Activated CD4-positive, alpha-beta T cell treated with anti-CD3 and anti-CD28 coated beads, Interleukin-2, amount 50 U/mL, for 24 hours (primary cell): ENCODE measurements around the gene GNPTAB.

Experiments
- DNase-seq, 2 donors: peaks; one replicate each; pipeline ENCODE4 v3.0.0-alpha.2; 2020; ENCODE audit warnings: low read depth in 1 of 2, low spot score in 1 of 2

The GNPTAB gene

DNA sequence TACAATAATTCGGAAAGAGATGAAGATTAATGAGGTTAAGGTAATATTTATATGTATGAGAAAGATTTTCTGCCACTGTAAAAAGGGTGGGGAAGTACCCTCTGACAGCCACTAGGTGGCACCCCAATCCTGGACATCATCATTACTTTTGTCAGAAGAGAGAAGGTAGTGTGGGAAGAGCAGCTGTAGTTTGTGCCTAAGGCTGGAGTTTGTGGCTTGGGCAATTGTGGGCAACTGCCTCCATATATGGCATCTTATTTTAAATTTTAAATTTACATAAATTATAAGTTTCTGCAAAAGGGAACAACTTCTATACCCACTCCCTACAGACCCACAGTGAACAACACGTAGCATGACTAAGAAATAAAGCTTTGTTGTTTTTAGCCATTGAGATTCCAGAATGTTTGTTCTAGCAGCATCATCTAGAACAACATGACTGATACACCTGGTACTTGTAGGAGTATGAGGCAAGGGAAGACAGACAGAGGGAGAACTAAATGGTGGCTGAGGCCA, 57.1 kb downstream of the GNPTAB start:
- DNase-seq, result peak; percentile 21 to 49

- DNase-seq, result no peak
These were observed 58.6 kb downstream of the GNPTAB start for GRCh38 chr12:101772012-101772775.

GRCh38 chr12:101769865-101770264, 60.9 kb downstream of the GNPTAB start:
- no peak for DNase-seq

DNA sequence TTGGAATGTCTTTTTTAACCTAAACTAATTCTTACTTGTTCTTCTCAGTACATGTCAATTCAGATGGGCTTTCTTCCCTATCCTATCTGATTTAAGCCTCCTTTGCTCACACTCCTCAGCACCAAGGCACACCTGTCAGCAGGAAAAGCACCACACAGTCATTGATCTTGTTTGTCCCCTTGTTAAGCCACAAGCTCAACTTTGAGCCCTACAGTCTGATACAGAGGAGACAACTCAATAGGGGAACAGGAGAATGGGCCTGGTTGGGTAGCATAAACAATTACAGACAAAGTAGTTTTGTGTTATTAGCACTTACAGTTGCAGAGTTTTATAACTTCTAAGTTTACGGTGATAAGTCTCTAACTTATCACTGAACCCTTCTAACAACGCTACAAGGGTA, 62.0 kb downstream of the GNPTAB start:
- DNase-seq, result no peak

- no peak for DNase-seq
These were observed 63.2 kb downstream of the GNPTAB start for GRCh38 chr12:101767537-101767936.

GRCh38 chr12:101764051-101764792, 66.5 kb downstream of the GNPTAB start:
- no peak for DNase-seq

GRCh38 chr12:101763246-101763931, 67.4 kb downstream of the GNPTAB start:
- no peak for DNase-seq

DNA sequence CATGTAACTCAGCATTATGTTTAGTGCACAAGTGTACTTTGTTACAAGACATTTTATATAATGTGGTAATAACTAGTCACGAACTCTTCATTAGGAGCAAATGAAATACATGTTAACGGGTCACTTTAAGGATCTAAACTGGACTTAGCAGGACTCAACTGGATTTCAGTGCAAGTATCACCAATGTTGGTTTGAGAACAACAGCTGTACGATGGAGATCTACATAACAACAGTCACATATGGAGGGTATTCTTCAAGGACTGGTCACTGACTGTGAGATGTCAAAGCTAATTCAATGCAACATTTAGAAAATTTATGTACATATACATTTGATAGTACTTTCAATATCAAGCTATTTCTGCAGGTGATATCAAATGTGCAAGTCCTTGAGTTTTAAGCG, 69.0 kb downstream of the GNPTAB start:
- no peak for DNase-seq

- DNase-seq, result no peak
These were observed 69.4 kb downstream of the GNPTAB start for GRCh38 chr12:101761350-101761749.

GRCh38 chr12:101759396-101760047, 71.2 kb downstream of the GNPTAB start:
- DNase-seq, result peak in 1 of 2 donors; percentile 5

- no peak for DNase-seq
These were observed 80.6 kb downstream of the GNPTAB start for GRCh38 chr12:101750152-101750551.

- no peak for DNase-seq
These were observed 81.1 kb downstream of the GNPTAB start for GRCh38 chr12:101749657-101750056.

- no peak for DNase-seq
These were observed 81.9 kb downstream of the GNPTAB start for GRCh38 chr12:101748907-101749306.

GRCh38 chr12:101747697-101748096, 83.1 kb downstream of the GNPTAB start:
- no peak for DNase-seq

DNA sequence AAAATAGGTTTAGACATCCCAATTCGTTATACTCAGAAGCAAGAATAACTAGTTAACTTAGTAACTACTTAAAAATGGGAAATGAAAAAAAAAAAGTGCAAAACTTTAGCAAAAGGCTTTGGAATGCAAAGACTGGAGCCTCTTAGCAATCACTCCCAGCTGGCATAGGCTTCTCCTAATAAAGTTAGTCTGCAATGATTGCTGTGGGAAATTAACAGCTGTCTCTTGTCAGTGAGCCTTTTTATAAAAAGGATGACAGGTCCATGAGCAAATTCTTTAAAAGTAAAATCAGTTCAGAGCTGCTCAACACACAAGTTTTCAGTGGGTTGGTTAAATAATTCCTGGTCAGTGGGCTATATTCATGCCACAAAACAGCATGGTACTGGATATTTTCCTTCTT, 84.1 kb downstream of the GNPTAB start:
- DNase-seq, result no peak

DNA sequence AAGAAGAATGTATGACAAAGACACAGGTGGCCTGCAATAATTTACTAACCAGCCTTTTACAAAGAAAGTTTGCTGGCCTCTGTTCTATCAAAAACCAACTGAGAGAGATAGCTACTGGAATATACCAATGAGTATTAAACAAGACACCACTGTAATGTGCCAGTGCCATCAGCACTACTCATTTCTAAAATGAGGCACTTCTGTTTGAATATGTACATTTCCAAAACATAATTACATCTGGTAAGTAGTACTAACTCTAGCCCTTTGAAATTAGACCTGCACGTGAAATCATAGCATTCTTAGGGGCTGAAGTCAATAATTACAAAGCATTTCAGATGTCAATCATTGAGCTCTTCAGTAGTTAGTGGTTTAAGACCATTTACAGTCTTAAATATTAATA, 84.6 kb downstream of the GNPTAB start:
- no peak for DNase-seq

- no peak for DNase-seq
These were observed 85.3 kb downstream of the GNPTAB start for GRCh38 chr12:101745481-101745880.

DNA sequence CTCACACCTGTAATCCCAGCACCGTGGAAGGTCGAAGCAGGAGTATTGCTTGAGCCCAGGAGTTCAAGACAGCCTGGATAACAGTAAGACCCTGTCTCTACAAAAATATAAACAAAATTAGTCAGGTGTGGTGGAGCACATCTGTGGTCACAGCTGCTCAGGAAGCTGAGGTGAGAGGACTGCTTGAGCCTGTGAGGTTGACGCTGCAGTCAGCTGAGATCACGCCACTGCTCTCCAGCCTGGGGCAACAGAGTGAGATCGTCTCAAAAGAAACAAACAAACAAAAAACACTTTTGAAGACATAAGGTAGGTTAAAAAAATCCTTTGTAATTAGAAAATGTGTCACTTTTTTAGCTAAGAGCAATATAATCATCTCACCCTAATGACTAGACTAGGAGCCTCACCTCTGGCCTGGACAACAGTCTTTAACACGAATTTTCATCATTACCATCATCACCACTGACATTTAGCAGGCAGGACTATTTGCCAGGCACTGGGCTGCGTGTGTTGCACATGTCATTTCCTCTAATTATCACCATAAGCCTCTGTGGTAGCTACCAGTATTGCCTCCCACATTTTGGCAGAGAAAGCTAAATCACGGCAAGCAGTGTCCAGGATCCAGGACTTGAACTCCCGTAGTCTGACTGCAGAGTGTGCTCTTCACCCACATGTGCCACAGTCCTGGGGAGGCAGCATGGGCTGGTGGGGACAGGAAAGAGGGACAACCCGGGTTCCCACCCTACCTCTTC, 86.9 kb downstream of the GNPTAB start:
- DNase-seq, result no peak

GRCh38 chr12:101743242-101743641, 87.5 kb downstream of the GNPTAB start:
- DNase-seq, result no peak

GRCh38 chr12:101740980-101741379, 89.8 kb downstream of the GNPTAB start:
- DNase-seq, result no peak

DNA sequence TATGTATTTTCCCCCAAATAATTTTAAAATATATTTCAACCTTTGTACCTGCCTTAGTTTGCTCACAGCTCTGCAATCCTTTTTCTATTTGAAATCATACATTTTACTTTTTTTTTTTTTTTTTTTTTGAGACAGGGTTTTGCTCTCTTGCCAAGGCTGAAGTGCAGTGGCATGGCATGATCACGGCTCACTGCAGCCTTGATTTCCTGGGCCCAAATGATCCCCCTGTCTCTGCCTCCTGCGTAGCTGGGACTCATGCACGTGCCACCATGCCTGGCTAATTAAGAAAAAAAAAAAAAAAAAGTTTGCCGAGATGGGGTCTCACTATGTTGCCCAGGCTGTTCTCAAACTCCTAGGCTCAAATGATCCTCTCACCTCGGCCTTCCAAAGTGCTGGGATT, 90.2 kb downstream of the GNPTAB start:
- no peak for DNase-seq
